ENCODE results near the gene NMRK1.

- TF ChIP-seq ZNF624 (tag by site-specific recombination; IDR thresholded peaks at IDR 0.05) (no peak), AEBP2 (tag by site-specific recombination; IDR thresholded peaks at IDR 0.05; ENCODE audit: borderline replicate concordance) (no peak), CTCF (tag by site-specific recombination; IDR thresholded peaks at IDR 0.05) (no peak), KLF10 (tag by site-specific recombination; IDR thresholded peaks at IDR 0.05) (no peak), ZNF629 (tag by site-specific recombination; IDR thresholded peaks at IDR 0.05) (no peak), ZNF621 (tag by site-specific recombination; IDR thresholded peaks at IDR 0.05) (no peak), ZNF280D (tag by site-specific recombination; IDR thresholded peaks at IDR 0.05) (no peak), PRDM2 (tag by site-specific recombination; IDR thresholded peaks at IDR 0.05; ENCODE audit: borderline replicate concordance) (no peak), ZBTB44 (tag by site-specific recombination; IDR thresholded peaks at IDR 0.05) (no peak), REST (tag by site-specific recombination; IDR thresholded peaks at IDR 0.05) (no peak)
These were observed 64.1 kb downstream of the NMRK1 start for GRCh38 chr9:75023846-75024245.

Measured in HEK293 (cell line).